Measurements from ENCODE around the gene LHFPL4. TPM values are rescaled to one million over a fixed set of nuclear protein-coding genes. Genes with fewer than 3 reads are reported as not detected.

LHFPL4 gene
- total and polyA plus RNA-seq, 2 experiments from 2014 or later: 0.19 TPM; not detected in 1

GRCh38 chr3:9485248-9485647 lies 68.4 kb downstream of the LHFPL4 start:
- H3K4me3 ChIP-seq: no peak overlapping the region
- no peaks in the 10 kb centered on the region for H3K9me3 ChIP-seq (ENCODE audit: low read depth)
- no peak overlapping the region for H3K9ac ChIP-seq
- peaks cover 40% of the 10 kb centered on the region; the same call in 1 of the 2 replicates for H3F3A ChIP-seq (ENCODE audit: insufficient read depth)
- H4K20me1 ChIP-seq (ENCODE audit: insufficient read depth): no peaks in the 10 kb centered on the region
- no peak overlapping the region for H2AFZ ChIP-seq
- peaks cover 37% of the 10 kb centered on the region for H3K36me3 ChIP-seq (ENCODE audit: low read depth)
- H3K27ac ChIP-seq: no peak overlapping the region
- no peak for TF ChIP-seq EZH2phosphoT487 (IDR thresholded peaks at IDR 0.05; ENCODE audit: insufficient read depth, low read depth)
- TF ChIP-seq EZH2 (IDR thresholded peaks at IDR 0.05; ENCODE audit: insufficient read depth, poor library complexity, severe bottlenecking): no peak
- 97% methylated on average over 1 of the region's 1 CpG for WGBS, 2 experiments (ENCODE audit: low coverage in 1 of 2, low lambda C conversion rate in 2 of 2, missing lambda C conversion rate in 2 of 2)
- no peak for DNase-seq
- no peaks in the 10 kb centered on the region for H3K4me1 ChIP-seq (ENCODE audit: insufficient read depth)
- in situ Hi-C loops (cut with MboI): no loop called here
- no peak overlapping the region for H3K4me2 ChIP-seq (ENCODE audit: unreplicated experiment)
- 0 out of 2 replicates have a peak, but pooled peaks cover 6% of the 10 kb centered on the region for H3K79me2 ChIP-seq (ENCODE audit: insufficient read depth)
- H3K9me2 ChIP-seq (ENCODE audit: insufficient read depth): no peaks in the 10 kb centered on the region
- no peaks in the 10 kb centered on the region for H3K27me3 ChIP-seq (replicated peaks; ENCODE audit: insufficient read depth)

DNA sequence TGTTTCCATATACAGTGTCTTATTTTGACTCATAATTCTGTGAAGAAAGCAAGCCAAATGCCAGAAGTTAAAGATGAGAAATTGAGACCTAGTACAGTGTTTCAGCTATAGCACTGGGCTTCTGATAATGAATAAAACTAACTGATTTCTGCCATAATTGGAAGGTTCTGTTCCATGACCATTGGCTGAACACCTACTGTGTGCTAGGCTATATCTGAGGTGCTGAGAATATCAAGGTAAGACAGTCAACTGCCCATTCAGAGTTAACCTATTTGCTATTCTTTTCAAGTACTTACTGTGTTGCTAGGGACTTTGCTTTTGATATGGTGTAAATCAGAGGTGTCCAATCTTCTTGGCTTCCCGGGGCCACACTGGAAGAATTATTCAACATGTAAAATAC lies 73.4 kb downstream of the LHFPL4 start:
- in situ Hi-C loops (cut with MboI): no loop called here
- TF ChIP-seq EZH2 (IDR thresholded peaks at IDR 0.05; ENCODE audit: insufficient read depth, poor library complexity, severe bottlenecking) (no peak), EZH2phosphoT487 (IDR thresholded peaks at IDR 0.05; ENCODE audit: insufficient read depth, low read depth) (no peak)
- WGBS, 2 experiments (ENCODE audit: low coverage in 1 of 2, low lambda C conversion rate in 2 of 2, missing lambda C conversion rate in 2 of 2): 93 to 96% methylated on average over 1 of the region's 1 CpG
- no peak overlapping the region for H3K9ac ChIP-seq
- no peak overlapping the region for H2AFZ ChIP-seq
- H3F3A ChIP-seq (ENCODE audit: insufficient read depth): peaks cover 9% of the 10 kb centered on the region; the same call in 1 of the 2 replicates
- no peaks in the 10 kb centered on the region for H4K20me1 ChIP-seq (ENCODE audit: insufficient read depth)
- no peaks in the 10 kb centered on the region for H3K27me3 ChIP-seq (replicated peaks; ENCODE audit: insufficient read depth)
- peaks cover 76% of the 10 kb centered on the region for H3K36me3 ChIP-seq (ENCODE audit: low read depth)
- no peaks in the 10 kb centered on the region for H3K9me2 ChIP-seq (ENCODE audit: insufficient read depth)
- DNase-seq: no peak
- H3K4me2 ChIP-seq (ENCODE audit: unreplicated experiment): no peak overlapping the region
- H3K27ac ChIP-seq: no peak overlapping the region
- H3K79me2 ChIP-seq (ENCODE audit: insufficient read depth): peaks cover 33% of the 10 kb centered on the region
- H3K4me1 ChIP-seq (ENCODE audit: insufficient read depth): no peaks in the 10 kb centered on the region
- no peaks in the 10 kb centered on the region for H3K9me3 ChIP-seq (ENCODE audit: low read depth)
- H3K4me3 ChIP-seq: no peak overlapping the region

DNA sequence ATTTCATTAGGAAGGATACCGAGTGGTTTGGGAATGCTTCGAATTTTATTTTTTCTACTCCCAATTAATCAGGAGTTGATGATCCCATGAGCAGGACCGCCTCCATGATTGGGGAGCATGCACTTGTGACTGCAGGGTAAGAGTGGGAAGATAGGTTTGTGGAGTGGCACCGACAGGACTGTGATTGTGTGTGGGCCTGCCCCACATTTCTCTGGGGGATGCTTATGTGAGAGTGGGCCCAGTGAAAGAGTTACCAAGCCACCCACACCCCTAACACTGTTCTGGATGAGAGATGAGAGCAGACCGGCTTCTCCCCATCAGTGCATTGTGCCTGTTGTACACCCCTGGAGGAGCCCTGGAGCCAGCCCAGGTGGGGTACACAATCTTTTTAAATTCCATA lies 76.7 kb downstream of the LHFPL4 start:
- Histone ChIP-seq H3K4me2 (ENCODE audit: unreplicated experiment) (no peak overlapping the region), H3K9me2 (ENCODE audit: insufficient read depth) (no peaks in the 10 kb centered on the region), H3K4me3 (no peak overlapping the region), H3K9ac (no peak overlapping the region), H3K36me3 (ENCODE audit: low read depth) (peaks cover 77% of the 10 kb centered on the region), H3F3A (ENCODE audit: insufficient read depth) (peaks cover 5% of the 10 kb centered on the region; the same call in 1 of the 2 replicates), H3K9me3 (ENCODE audit: low read depth) (no peaks in the 10 kb centered on the region), H2AFZ (no peak overlapping the region), H3K27me3 (replicated peaks; ENCODE audit: insufficient read depth) (no peaks in the 10 kb centered on the region), H4K20me1 (ENCODE audit: insufficient read depth) (no peaks in the 10 kb centered on the region), H3K4me1 (ENCODE audit: insufficient read depth) (no peaks in the 10 kb centered on the region), H3K27ac (no peak overlapping the region), H3K79me2 (ENCODE audit: insufficient read depth) (peaks cover 55% of the 10 kb centered on the region)
- no peak for DNase-seq
- TF ChIP-seq EZH2 (IDR thresholded peaks at IDR 0.05; ENCODE audit: insufficient read depth, poor library complexity, severe bottlenecking) (no peak), EZH2phosphoT487 (IDR thresholded peaks at IDR 0.05; ENCODE audit: insufficient read depth, low read depth) (no peak)
- 89 to 95% methylated on average over 5 of the region's 5 CpGs for WGBS, 2 experiments (ENCODE audit: low coverage in 1 of 2, low lambda C conversion rate in 2 of 2, missing lambda C conversion rate in 2 of 2)
- in situ Hi-C loops (cut with MboI): no loop called here

GRCh38 chr3:9474482-9474881 lies 79.1 kb downstream of the LHFPL4 start:
- Histone ChIP-seq H3K4me3 (no peak overlapping the region), H3K4me1 (ENCODE audit: insufficient read depth) (no peaks in the 10 kb centered on the region), H2AFZ (no peak overlapping the region), H3K36me3 (ENCODE audit: low read depth) (peaks cover 74% of the 10 kb centered on the region), H3K79me2 (ENCODE audit: insufficient read depth) (peaks cover 71% of the 10 kb centered on the region), H3K9ac (no peak overlapping the region), H3K27ac (no peak overlapping the region), H3K9me3 (ENCODE audit: low read depth) (no peaks in the 10 kb centered on the region), H4K20me1 (ENCODE audit: insufficient read depth) (no peaks in the 10 kb centered on the region), H3K27me3 (replicated peaks; ENCODE audit: insufficient read depth) (no peaks in the 10 kb centered on the region), H3K9me2 (ENCODE audit: insufficient read depth) (no peaks in the 10 kb centered on the region), H3K4me2 (ENCODE audit: unreplicated experiment) (no peak overlapping the region), H3F3A (ENCODE audit: insufficient read depth) (no peaks in the 10 kb centered on the region)
- TF ChIP-seq EZH2 (IDR thresholded peaks at IDR 0.05; ENCODE audit: insufficient read depth, poor library complexity, severe bottlenecking): no peak
- no peak for DNase-seq
- WGBS, 2 experiments (ENCODE audit: low coverage in 1 of 2, low lambda C conversion rate in 2 of 2, missing lambda C conversion rate in 2 of 2): 93 to 94% methylated on average over 6 of the region's 6 CpGs
- in situ Hi-C loops (cut with MboI): no loop called here

DNA sequence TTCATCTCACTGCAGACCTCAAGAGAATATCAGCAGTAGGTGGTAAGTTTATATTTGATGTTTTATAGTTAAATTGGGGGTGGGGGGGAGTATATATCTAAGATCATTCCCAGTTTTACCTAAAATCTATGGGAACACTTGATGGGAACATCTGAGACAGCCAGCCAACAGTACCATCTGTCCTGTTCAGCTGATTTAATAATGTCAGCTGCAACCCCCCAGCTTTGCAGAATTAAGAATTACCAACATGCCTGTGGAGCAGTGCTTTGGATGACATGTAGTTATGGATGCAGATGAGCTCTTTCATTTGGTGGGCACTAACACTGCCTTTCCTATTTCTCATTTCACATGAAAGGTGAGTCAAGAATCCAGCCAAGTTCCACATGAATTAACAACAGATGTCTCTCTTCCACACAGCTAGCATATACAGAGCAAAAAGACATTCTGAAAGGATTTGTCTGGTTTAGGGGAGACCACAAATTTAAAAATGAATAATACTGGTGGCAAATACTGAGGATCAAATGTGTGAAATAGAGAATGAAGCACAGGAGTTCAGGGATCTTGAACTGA lies 80.0 kb downstream of the LHFPL4 start:
- Histone ChIP-seq H3K4me2 (ENCODE audit: unreplicated experiment) (no peak overlapping the region), H4K20me1 (ENCODE audit: insufficient read depth) (no peaks in the 10 kb centered on the region), H3K4me1 (ENCODE audit: insufficient read depth) (no peaks in the 10 kb centered on the region), H3K9ac (no peak overlapping the region), H3K79me2 (ENCODE audit: insufficient read depth) (peaks cover 73% of the 10 kb centered on the region), H3K27me3 (replicated peaks; ENCODE audit: insufficient read depth) (no peaks in the 10 kb centered on the region), H3K27ac (no peak overlapping the region), H3K9me3 (ENCODE audit: low read depth) (no peaks in the 10 kb centered on the region), H3K4me3 (no peak overlapping the region), H2AFZ (no peak overlapping the region), H3F3A (ENCODE audit: insufficient read depth) (peaks cover 5% of the 10 kb centered on the region; the same call in 1 of the 2 replicates), H3K36me3 (ENCODE audit: low read depth) (peaks cover 76% of the 10 kb centered on the region), H3K9me2 (ENCODE audit: insufficient read depth) (no peaks in the 10 kb centered on the region)
- peak; percentile 15 for DNase-seq
- in situ Hi-C loops (cut with MboI): no loop called here
- TF ChIP-seq EZH2 (IDR thresholded peaks at IDR 0.05; ENCODE audit: insufficient read depth, poor library complexity, severe bottlenecking) (no peak), EZH2phosphoT487 (IDR thresholded peaks at IDR 0.05; ENCODE audit: insufficient read depth, low read depth) (no peak)
